DMS 273 (cell line): Measurements from ENCODE around the gene PRKG1.
A peak's percentile ranks its signal among the peaks of the same experiment; 100 is the strongest.
"Not testable (repeated sequence)": the region's sequence is repeated elsewhere in the genome, so short reads cannot be mapped to it uniquely, and the experiment has no call there.

ENCODE experiments used
- DNase-seq: peaks from one replicate; lab custom pipeline; 2025; ENCODE audit not compliant: unreplicated experiment; lab: John Stamatoyannopoulos, UW

The PRKG1 gene

DNA sequence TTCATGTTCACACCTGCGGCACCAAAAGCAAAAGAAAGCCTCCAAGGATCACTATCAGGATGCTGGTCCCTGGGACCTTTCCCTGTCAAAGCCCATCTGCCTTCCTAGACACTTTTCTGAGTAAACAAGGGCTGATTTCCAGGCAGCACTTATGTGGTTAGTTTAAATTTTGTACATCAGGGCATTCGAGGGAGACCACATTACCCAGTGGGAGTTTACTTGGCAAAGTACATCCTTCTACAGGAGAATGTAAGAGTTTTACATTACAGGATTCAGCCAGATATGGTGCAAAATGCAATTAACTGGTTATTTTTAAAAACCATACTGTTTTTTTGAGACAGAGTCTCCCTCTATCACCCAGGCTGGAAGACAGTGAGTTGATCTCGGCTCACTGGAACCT lies 493.0 kb downstream of the PRKG1 start:
- DNase-seq, result no peak

DNA sequence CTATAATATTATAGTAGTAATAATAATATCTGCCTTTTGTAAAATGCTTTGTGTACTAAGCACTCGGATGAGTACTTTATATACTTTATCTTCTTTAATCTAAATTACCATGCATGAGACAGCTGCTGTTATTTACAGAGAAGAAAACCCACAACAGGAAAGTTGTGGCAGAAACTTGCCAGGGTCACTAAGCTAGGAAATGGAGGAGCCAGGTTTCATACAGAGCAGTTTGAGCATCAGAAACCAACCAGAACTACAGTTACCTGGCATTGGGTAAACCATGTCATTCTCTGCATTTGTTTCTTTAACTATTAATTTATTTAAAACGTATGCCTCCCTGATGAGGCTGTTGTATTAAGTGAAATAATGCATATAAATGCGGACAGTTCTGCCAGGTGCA lies 495.2 kb downstream of the PRKG1 start:
- DNase-seq, result no peak

- peak; percentile 1 for DNase-seq
These were observed 500.2 kb downstream of the PRKG1 start for GRCh38 chr10:51574248-51575048.

DNA sequence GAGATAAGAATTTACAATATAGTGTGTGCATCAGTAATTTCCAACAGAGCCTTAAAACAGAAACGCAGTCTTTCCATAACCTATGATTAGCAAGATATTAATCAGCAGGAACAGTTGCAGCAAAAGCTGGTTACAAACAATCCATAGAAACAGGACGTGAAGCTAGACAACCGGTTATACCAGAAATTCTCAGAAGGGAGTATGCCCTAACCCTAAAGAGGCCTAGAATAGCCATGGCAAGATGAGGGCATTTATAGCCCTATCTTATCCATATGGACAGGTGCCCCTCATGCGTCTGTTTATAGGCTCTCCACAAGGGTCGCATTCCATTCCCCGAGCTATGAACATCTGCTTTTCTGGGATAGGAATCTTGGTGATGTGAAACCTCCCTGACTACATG lies 506.9 kb downstream of the PRKG1 start:
- not testable (repeated sequence) for DNase-seq

- no peak for DNase-seq
These were observed 509.7 kb downstream of the PRKG1 start for GRCh38 chr10:51583976-51584375.

GRCh38 chr10:51585742-51586141 lies 511.5 kb downstream of the PRKG1 start:
- DNase-seq, result no peak

GRCh38 chr10:51588984-51589383 lies 514.7 kb downstream of the PRKG1 start:
- no peak for DNase-seq

DNA sequence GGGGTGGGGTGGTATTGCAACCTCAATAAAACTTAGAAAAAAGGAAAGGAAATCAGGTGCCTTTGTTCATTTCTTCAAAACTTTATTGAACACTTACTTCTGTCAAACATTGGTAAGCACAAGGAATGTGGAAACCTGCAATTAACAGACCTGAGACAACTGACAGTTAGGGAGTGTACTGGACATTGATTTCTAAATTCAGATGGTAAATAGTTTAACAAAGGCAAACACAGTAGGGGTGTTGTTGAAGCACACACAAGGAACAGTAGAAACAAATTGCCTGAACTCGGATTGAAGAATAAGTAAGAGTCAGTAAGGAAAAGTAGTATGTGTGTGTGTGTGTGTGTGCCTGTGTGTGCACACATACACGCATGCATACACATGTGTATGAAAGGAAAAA lies 516.5 kb downstream of the PRKG1 start:
- no peak for DNase-seq

DNA sequence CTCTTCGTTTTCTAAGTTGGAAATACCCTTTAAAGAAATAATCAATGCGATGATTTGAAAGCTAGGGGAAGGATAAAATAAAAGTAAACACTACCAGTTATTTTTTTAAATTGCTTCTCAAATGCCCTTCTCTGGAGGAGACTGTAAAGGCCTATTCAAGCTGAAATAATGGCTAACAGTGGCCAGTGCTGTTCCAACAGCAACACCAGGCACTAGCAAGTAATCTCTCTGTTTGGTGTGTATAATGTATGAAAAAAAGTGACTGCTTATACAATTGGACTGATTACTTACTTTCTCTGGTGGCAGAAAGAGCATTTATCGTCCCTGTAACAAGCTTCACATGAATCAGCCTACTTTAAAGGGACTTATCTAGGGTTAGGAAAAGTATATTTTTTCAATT lies 522.4 kb downstream of the PRKG1 start:
- DNase-seq, result no peak

DNA sequence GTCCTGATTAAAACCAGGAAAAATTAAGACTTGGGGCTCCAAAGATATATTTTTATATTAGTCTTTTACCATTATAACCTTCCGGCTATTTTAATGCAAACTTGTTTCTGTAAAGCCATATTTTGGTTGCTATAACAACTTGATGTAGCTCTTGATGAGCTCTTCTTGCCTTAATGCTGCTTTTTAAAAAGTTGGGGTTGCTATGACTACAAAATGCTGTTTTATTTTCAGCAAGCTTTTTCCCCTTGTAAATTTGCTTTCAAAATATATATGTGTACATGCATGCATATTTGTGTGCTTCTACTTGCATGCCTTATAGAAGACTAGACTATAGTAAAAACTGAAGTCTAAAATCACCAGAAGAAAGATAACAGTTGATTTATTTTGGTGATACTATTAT lies 525.4 kb downstream of the PRKG1 start:
- DNase-seq, result no peak

GRCh38 chr10:51602326-51602725 lies 528.0 kb downstream of the PRKG1 start:
- DNase-seq, result no peak

DNA sequence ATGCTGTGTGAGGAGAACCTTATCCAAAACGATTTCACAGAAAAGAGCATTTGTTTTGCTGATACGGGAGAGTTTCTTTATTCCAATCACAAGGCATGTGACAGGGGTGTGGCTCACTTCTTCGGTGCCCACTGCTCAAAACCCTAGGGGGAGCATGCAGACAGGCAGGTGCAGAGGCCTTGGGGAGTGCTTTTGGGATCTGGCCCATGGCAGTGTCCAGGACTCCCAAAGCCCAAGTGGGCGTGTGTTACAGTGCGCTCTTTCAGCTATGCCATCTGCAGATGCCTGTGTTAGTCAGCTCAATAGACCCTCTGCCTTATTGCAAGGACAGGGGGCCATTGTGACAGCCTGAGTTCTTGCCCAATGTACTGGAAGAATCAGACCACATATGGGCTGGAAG lies 530.3 kb downstream of the PRKG1 start:
- DNase-seq, result no peak

GRCh38 chr10:51606825-51607462 lies 532.7 kb downstream of the PRKG1 start:
- DNase-seq, result no peak

DNA sequence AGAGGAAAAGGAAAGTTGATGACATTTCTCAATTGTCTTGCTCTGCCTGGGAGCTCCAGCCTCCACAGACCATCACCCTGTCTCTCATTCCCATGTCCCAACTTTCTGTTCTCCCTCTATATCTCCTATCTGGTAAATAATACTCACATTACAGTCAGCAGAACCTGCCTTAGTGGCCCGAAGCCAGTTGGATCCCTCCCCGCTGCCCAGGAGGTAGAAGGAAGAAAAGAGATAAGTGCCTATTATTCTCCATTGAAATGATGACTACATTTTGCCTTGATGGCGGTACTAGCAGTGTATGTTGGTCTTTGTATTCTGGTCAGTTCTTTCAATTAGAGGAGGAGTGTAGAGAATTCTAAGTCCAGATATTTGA lies 533.2 kb downstream of the PRKG1 start:
- no peak for DNase-seq

GRCh38 chr10:51608211-51608610 lies 533.9 kb downstream of the PRKG1 start:
- DNase-seq, result no peak

GRCh38 chr10:51615764-51616298 lies 541.5 kb downstream of the PRKG1 start:
- no peak for DNase-seq

DNA sequence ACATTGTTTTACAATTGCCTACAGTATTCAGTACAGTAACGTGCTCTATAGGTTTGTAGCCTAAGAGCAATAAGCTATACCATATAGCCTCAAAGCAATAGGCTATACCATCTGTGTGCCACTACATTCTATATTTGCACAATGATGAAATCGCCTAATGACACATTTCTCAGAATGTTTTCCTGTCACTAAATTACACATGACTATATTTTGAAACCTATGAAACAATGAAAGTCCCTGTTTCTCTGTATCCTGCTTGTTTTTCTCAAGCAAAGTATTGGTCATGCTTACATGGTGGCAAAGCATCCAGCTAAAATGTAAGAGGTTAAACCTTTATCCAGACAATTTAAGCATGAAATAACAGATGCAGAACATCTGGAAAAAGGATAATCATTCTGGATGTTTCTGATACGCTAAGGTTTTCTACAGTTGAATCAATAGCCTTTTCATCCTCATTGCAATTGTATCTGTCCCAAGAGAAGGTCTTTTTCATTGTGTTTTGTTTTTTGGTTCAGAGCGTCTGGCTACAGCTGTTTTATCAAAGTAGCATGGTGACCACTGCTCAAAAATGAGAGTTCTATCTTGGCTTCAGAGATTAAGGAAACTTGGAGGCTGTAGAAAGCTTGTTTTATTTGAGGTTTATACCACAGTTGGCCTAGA lies 543.4 kb downstream of the PRKG1 start:
- DNase-seq, result no peak

- no peak for DNase-seq
These were observed 545.1 kb downstream of the PRKG1 start for GRCh38 chr10:51619365-51619764.

DNA sequence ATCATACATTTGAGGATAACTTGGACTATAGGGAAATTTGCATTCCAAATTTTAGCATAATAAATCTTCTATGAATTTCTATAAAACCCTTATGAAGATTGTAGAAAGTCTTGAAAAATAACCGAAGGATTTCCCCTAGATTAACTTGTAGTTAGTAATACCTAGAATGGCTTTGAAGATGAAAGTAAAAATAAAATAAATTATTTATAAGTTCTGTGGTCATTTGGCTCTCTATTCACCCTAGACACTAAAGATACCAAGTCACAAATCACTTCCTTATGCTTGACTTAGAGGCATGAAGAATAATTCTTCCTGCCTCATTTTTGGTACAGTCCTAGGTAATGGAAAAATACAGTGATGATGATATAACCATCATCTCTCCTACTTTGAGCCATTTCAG lies 545.8 kb downstream of the PRKG1 start:
- no peak for DNase-seq

DNA sequence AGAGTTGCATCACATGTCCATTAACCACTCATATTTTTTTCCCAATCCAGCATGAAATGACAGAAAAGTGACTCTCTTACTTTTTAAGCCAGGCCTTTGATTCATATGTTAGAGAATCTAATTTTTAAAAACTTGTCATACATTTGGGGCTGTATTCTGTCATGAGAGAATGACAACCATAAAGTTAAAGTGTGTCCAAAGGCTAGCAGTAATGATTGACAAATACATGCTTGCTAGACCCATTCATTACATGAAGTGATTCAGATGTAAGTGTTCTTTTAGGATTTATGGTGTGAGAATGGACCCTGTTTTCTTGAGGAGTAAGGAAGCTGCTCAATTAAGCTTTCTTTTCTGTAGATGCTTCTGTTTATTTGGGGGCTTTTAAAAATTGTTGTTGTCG lies 549.7 kb downstream of the PRKG1 start:
- no peak for DNase-seq

- no peak for DNase-seq
These were observed 555.8 kb downstream of the PRKG1 start for GRCh38 chr10:51629934-51630639.
